Neural cell (in vitro differentiated cells): ENCODE results near the gene GPR107. TPM values are rescaled to one million over a fixed set of nuclear protein-coding genes. Genes with fewer than 3 reads are reported as not detected.

Experiments used
- H2AFZ ChIP-seq: fragments of 200-600, 300-800 bp; sonication (generic), shearing (Covaris generic); 2 replicates; pipeline ENCODE4 v1.6.0; 2014; ENCODE audit warnings: low read depth, mild to moderate bottlenecking, antibody characterized with exemption, low read length, moderate library complexity
- H3F3A ChIP-seq: fragments of 200-600 bp; shearing (Covaris generic); 2 replicates; pipeline ENCODE4 v1.6.1; 2016; ENCODE audit warnings: mild to moderate bottlenecking, moderate library complexity, mixed read lengths, antibody characterized with exemption, low read length; ENCODE audit not compliant: insufficient read depth, poor library complexity, severe bottlenecking
- H3K27ac ChIP-seq: fragments of 200-600, 300-800 bp; sonication (generic), shearing (Covaris generic); 2 replicates; pipeline ENCODE4 v1.5.1; 2014; ENCODE audit warnings: mild to moderate bottlenecking, low read length, moderate library complexity
- H3K27me3 ChIP-seq: fragments of 300-800, 200-600 bp; sonication (generic), shearing (Covaris generic); 2 replicates; pipeline ENCODE4 v1.6.0; 2014; ENCODE audit warnings: mild to moderate bottlenecking, low read depth, low read length, moderate library complexity; ENCODE audit not compliant: insufficient read depth
- H3K36me3 ChIP-seq: fragments of 300-800, 200-600 bp; sonication (generic), shearing (Covaris generic); 2 replicates; pipeline ENCODE4 v1.5.1; 2014; ENCODE audit warnings: mild to moderate bottlenecking, antibody characterized with exemption, low read length, moderate library complexity; ENCODE audit not compliant: insufficient read depth
- H3K4me2 ChIP-seq: fragments of 300-800, 200-600 bp; sonication (generic), shearing (Covaris generic); 2 replicates; pipeline ENCODE4 v1.6.0; 2014; ENCODE audit warnings: mild to moderate bottlenecking, low read length
- H3K4me3 ChIP-seq: fragments of 300-800, 200-600 bp; sonication (generic), shearing (Covaris generic); 2 replicates; pipeline ENCODE4 v1.5.1; 2014; ENCODE audit warnings: mild to moderate bottlenecking, low read length, moderate library complexity
- H3K79me2 ChIP-seq: fragments of 200-600 bp; shearing (Covaris generic); replicated peaks from 2 replicates; pipeline ENCODE4 v1.6.0; 2014; ENCODE audit warnings: mild to moderate bottlenecking, low read length, moderate library complexity; ENCODE audit not compliant: insufficient read depth
- H3K9ac ChIP-seq: fragments of 300-800, 200-600 bp; sonication (generic), shearing (Covaris generic); 2 replicates; pipeline ENCODE4 v1.6.1; 2016; ENCODE audit warnings: mild to moderate bottlenecking, low read length, mixed read lengths
- H3K9me2 ChIP-seq: fragments of 200-600 bp; shearing (Covaris generic); 2 replicates; pipeline ENCODE4 v1.6.1; 2016; ENCODE audit warnings: mild to moderate bottlenecking, low read length, mixed read lengths; ENCODE audit not compliant: insufficient read depth
- H3K9me3 ChIP-seq: fragments of 200-600, 300-800 bp; sonication (generic), shearing (Covaris generic); 2 replicates; pipeline ENCODE4 v1.6.1; 2016; ENCODE audit warnings: mild to moderate bottlenecking, mixed run types, low read length, moderate library complexity, mixed read lengths
- H4K20me1 ChIP-seq: fragments of 200-600 bp; shearing (Covaris generic); 2 replicates; pipeline ENCODE4 v1.6.1; 2016; ENCODE audit warnings: mild to moderate bottlenecking, mixed run types; ENCODE audit not compliant: insufficient read depth
- CTCF ChIP-seq: fragments of 450-650 bp; IDR thresholded peaks from 2 replicates; pipeline ENCODE4 v1.5.1; 2014; ENCODE audit warnings: antibody characterized with exemption, mild to moderate bottlenecking, moderate library complexity; ENCODE audit not compliant: poor library complexity, severe bottlenecking
- EP300 ChIP-seq: fragments of 450-650 bp; conservative IDR thresholded peaks from 2 replicates; pipeline ENCODE4 v1.6.1; 2014; ENCODE audit warnings: antibody characterized with exemption, mild to moderate bottlenecking, moderate library complexity; ENCODE audit not compliant: poor library complexity, severe bottlenecking
- EZH2 ChIP-seq: fragments of 200-600, 300-800 bp; shearing (Covaris generic), sonication (generic); IDR thresholded peaks from 2 replicates; pipeline ENCODE4 v1.6.1; 2014; ENCODE audit warnings: antibody characterized with exemption, low read length, borderline replicate concordance, mild to moderate bottlenecking; ENCODE audit not compliant: insufficient read depth, poor library complexity, severe bottlenecking
- MXI1 ChIP-seq: fragments of 450-650 bp; conservative IDR thresholded peaks from 2 replicates; pipeline ENCODE4 v1.6.1; 2014; ENCODE audit warnings: antibody characterized with exemption, mild to moderate bottlenecking; ENCODE audit not compliant: poor library complexity, severe bottlenecking
- POLR2AphosphoS5 ChIP-seq: IDR thresholded peaks from 2 replicates; pipeline ENCODE4 v1.6.1; 2012
- RAD21 ChIP-seq: fragments of 450-650 bp; conservative IDR thresholded peaks from 2 replicates; pipeline ENCODE4 v1.6.1; 2014; ENCODE audit warnings: antibody characterized with exemption, mild to moderate bottlenecking, moderate library complexity
- REST ChIP-seq: IDR thresholded peaks from 2 replicates; pipeline ENCODE4 v1.6.1; 2012; ENCODE audit warnings: borderline replicate concordance
- SMC3 ChIP-seq: fragments of 450-650 bp; conservative IDR thresholded peaks from 2 replicates; pipeline ENCODE4 v1.6.1; 2014; ENCODE audit warnings: antibody characterized with exemption, mild to moderate bottlenecking, moderate library complexity; ENCODE audit not compliant: poor library complexity
- TAF1 ChIP-seq: IDR thresholded peaks from 2 replicates; pipeline ENCODE4 v1.6.1; 2012; ENCODE audit warnings: low read depth
- polyA plus RNA-seq: library from polyadenylated mRNA; depleted of rRNA; stranded (reverse); fragments of >200 nt; gene quantifications from 2 replicates; pipeline ENCODE4 v1.2.3, GENCODE V29; 2014

GPR107 gene
- polyA plus RNA-seq, 1 donor from 2014 or later: 21.5 TPM

GRCh38 chr9:130084337-130084736 is 30.6 kb downstream of the GPR107 start:
- no peak overlapping the region for H2AFZ ChIP-seq
- no peak overlapping the region for H3K4me3 ChIP-seq
- no peaks in the 10 kb centered on the region for H3K79me2 ChIP-seq
- TF ChIP-seq EP300 (no peak), REST (no peak), EZH2 (no peak), MXI1 (no peak), TAF1 (no peak), SMC3 (no peak), POLR2AphosphoS5 (no peak), RAD21 (no peak), CTCF (no peak)
- H3K27me3 ChIP-seq: no peaks in the 10 kb centered on the region
- no peak overlapping the region for H3K27ac ChIP-seq
- no peaks in the 10 kb centered on the region for H3K36me3 ChIP-seq
- H3K9ac ChIP-seq: no peak overlapping the region
- H3K9me3 ChIP-seq: no peaks in the 10 kb centered on the region
- H4K20me1 ChIP-seq: no peaks in the 10 kb centered on the region
- H3K4me2 ChIP-seq: no peak overlapping the region
- no peaks in the 10 kb centered on the region for H3K9me2 ChIP-seq
- H3F3A ChIP-seq: no peaks in the 10 kb centered on the region

GRCh38 chr9:130088051-130088450 is 34.3 kb downstream of the GPR107 start:
- no peaks in the 10 kb centered on the region for H4K20me1 ChIP-seq
- peaks cover 3% of the 10 kb centered on the region for H3K36me3 ChIP-seq
- H3F3A ChIP-seq: no peaks in the 10 kb centered on the region
- no peaks in the 10 kb centered on the region for H3K27me3 ChIP-seq
- H3K9me3 ChIP-seq: no peaks in the 10 kb centered on the region
- H2AFZ ChIP-seq: no peak overlapping the region
- no peak overlapping the region for H3K27ac ChIP-seq
- H3K9me2 ChIP-seq: no peaks in the 10 kb centered on the region
- H3K79me2 ChIP-seq: no peaks in the 10 kb centered on the region
- no peak overlapping the region for H3K4me3 ChIP-seq
- H3K4me2 ChIP-seq: no peak overlapping the region
- TF ChIP-seq SMC3 (no peak), EZH2 (no peak)
- no peak overlapping the region for H3K9ac ChIP-seq

- no peaks in the 10 kb centered on the region for H3K9me3 ChIP-seq
- no peak overlapping the region for H3K4me3 ChIP-seq
- H3K36me3 ChIP-seq: peaks cover 3% of the 10 kb centered on the region
- H3K27ac ChIP-seq: no peak overlapping the region
- no peak for TF ChIP-seq REST
- TF ChIP-seq POLR2AphosphoS5: no peak
- no peak for TF ChIP-seq MXI1
- TF ChIP-seq CTCF: no peak
- no peaks in the 10 kb centered on the region for H4K20me1 ChIP-seq
- H3K4me2 ChIP-seq: no peak overlapping the region
- H3K27me3 ChIP-seq: no peaks in the 10 kb centered on the region
- no peaks in the 10 kb centered on the region for H3F3A ChIP-seq
- H3K9me2 ChIP-seq: no peaks in the 10 kb centered on the region
- H3K9ac ChIP-seq: no peak overlapping the region
- H2AFZ ChIP-seq: no peak overlapping the region
- H3K79me2 ChIP-seq: no peaks in the 10 kb centered on the region
Measured at GRCh38 chr9:130089141-130089540, 35.4 kb downstream of the GPR107 start.
